GM19035 (cell line): ENCODE data around the gene TC2N.
"Not testable (repeated sequence)": the region's sequence is repeated elsewhere in the genome, so short reads cannot be mapped to it uniquely, and the experiment has no call there.

ENCODE experiments used
- ATAC-seq: cut with Tn5 transposase; IDR thresholded peaks from one replicate; pipeline ENCODE4 v1.9.1; 2021; ENCODE audit not compliant: unreplicated experiment

TC2N gene

GRCh38 chr14:91870890-91871289, 3.6 kb upstream of the TC2N start:
- no peak for ATAC-seq

GRCh38 chr14:91870001-91870400, 2.7 kb upstream of the TC2N start:
- no peak for ATAC-seq

GRCh38 chr14:91869556-91869955, 2.2 kb upstream of the TC2N start:
- no peak for ATAC-seq

- no peak for ATAC-seq
Measured at GRCh38 chr14:91866511-91867295, 633 bp downstream of the TC2N start.

GRCh38 chr14:91866061-91866460, 1.3 kb downstream of the TC2N start:
- no peak for ATAC-seq

- no peak for ATAC-seq
Measured at GRCh38 chr14:91862417-91862816, 4.9 kb downstream of the TC2N start.

- no peak for ATAC-seq
Measured at GRCh38 chr14:91861091-91861490, 6.2 kb downstream of the TC2N start.

- ATAC-seq: no peak
Measured at GRCh38 chr14:91860238-91860637, 7.1 kb downstream of the TC2N start.

- peak; percentile 69 for ATAC-seq
Measured at GRCh38 chr14:91858536-91859275, 8.6 kb downstream of the TC2N start.

- no peak for ATAC-seq
Measured at GRCh38 chr14:91857614-91858013, 9.7 kb downstream of the TC2N start.

- ATAC-seq: no peak
Measured at GRCh38 chr14:91854327-91854934, 12.9 kb downstream of the TC2N start.

- ATAC-seq: no peak
Measured at GRCh38 chr14:91851563-91851962, 15.8 kb downstream of the TC2N start.

- ATAC-seq: no peak
Measured at GRCh38 chr14:91848504-91849001, 18.8 kb downstream of the TC2N start.

GRCh38 chr14:91847693-91848092, 19.6 kb downstream of the TC2N start:
- ATAC-seq: no peak

GRCh38 chr14:91845652-91846051, 21.7 kb downstream of the TC2N start:
- ATAC-seq: no peak

GRCh38 chr14:91845056-91845455, 22.3 kb downstream of the TC2N start:
- not testable (repeated sequence) for ATAC-seq

- ATAC-seq: no peak
Measured at GRCh38 chr14:91844029-91844428, 23.3 kb downstream of the TC2N start.

GRCh38 chr14:91843437-91843836, 23.9 kb downstream of the TC2N start:
- ATAC-seq: no peak

GRCh38 chr14:91841065-91841464, 26.3 kb downstream of the TC2N start:
- ATAC-seq: no peak

- ATAC-seq: no peak
Measured at GRCh38 chr14:91839749-91840148, 27.6 kb downstream of the TC2N start.

- ATAC-seq: no peak
Measured at GRCh38 chr14:91837076-91837475, 30.3 kb downstream of the TC2N start.
